ENCODE measurements around the gene GLDC. TPM values are rescaled to one million over a fixed set of nuclear protein-coding genes. Genes with fewer than 3 reads are reported as not detected.

The GLDC gene
- total and polyA plus RNA-seq, 8 donors: 0.41 to 8.1 (median 3.3) TPM

DNA sequence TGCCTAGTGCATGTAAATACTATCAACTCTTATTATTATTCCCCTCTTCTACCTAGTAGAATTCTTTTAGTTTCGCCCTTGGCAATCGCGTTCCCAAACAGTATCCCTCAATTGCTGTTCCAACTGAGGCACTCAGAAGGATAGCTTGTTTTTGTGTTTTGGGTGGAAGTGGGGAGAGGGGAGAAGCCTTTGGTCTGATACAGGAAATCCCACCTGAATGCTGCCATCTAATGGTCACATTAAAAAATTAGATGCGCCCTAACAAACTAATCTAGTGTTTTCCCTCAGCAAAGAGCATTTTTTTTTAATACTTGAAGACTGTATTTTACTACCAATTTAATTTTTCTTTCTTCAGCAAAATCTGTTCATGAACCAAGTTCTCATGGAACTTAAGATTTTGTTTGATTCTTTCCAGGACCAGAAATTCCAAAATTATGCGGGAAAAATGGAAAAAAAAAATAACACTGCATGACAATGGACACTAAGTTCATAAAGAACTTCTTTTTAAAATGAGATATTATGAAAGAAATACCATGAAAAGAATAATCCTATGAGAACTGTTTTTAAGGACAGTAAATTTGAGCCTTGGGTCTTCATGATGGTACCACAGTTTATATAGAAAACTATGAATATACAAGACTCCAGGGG, 22.2 kb upstream of the GLDC start:
- intact Hi-C loops (cut with DNase I): loop anchor here in 1 of 2 donors (10.0 kb wide), 1 partner anchor 83 kb away; no protein-coding TSS in a partner anchor
- no peak overlapping the region for H3K27ac ChIP-seq
- H3K36me3 ChIP-seq: no peaks in the 10 kb centered on the region
- no peaks in the 10 kb centered on the region for H3K9me3 ChIP-seq
- DNase-seq (peak in 1 of 4 donors; percentile 33), ATAC-seq (peak; percentile 35)
- H3K27me3 ChIP-seq: no peaks in the 10 kb centered on the region
- H3K4me3 ChIP-seq: no peak overlapping the region
- TF ChIP-seq, protein P1, sequence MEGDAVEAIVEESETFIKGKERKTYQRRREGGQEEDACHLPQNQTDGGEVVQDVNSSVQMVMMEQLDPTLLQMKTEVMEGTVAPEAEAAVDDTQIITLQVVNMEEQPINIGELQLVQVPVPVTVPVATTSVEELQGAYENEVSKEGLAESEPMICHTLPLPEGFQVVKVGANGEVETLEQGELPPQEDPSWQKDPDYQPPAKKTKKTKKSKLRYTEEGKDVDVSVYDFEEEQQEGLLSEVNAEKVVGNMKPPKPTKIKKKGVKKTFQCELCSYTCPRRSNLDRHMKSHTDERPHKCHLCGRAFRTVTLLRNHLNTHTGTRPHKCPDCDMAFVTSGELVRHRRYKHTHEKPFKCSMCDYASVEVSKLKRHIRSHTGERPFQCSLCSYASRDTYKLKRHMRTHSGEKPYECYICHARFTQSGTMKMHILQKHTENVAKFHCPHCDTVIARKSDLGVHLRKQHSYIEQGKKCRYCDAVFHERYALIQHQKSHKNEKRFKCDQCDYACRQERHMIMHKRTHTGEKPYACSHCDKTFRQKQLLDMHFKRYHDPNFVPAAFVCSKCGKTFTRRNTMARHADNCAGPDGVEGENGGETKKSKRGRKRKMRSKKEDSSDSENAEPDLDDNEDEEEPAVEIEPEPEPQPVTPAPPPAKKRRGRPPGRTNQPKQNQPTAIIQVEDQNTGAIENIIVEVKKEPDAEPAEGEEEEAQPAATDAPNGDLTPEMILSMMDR (IDR thresholded peaks at IDR 0.05): peak; percentile 20 to 40
- no peaks in the 10 kb centered on the region for H3K4me1 ChIP-seq

DNA sequence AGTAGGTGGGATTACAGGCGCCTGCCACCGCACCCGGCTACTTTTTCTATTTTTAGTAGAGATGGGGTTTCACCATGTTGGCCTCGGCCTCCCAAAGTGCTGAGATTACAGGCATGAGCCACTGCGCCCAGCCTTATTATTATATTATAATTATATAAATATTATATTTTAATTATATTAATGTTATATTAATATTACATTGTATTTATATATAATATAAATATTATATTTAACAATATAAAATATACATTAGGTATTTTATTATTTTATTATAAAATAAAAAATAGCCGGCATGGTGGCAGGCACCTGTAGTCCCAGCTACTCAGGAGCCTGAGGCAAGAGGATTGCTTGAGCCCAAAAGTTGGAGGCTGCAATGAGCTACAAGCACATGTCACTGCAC, 21.6 kb upstream of the GLDC start:
- Histone ChIP-seq H3K27ac (no peak overlapping the region), H3K9me3 (no peaks in the 10 kb centered on the region), H3K4me3 (no peak overlapping the region), H3K36me3 (no peaks in the 10 kb centered on the region), H3K4me1 (no peaks in the 10 kb centered on the region), H3K27me3 (no peaks in the 10 kb centered on the region)
- TF ChIP-seq, protein P1 (IDR thresholded peaks at IDR 0.05): no peak
- intact Hi-C loops (cut with DNase I): loop anchor here in 1 of 2 donors (10.0 kb wide), 1 partner anchor 82 kb away; no protein-coding TSS in a partner anchor
- ATAC-seq (no peak), DNase-seq (peak in 1 of 4 donors; percentile 21)

DNA sequence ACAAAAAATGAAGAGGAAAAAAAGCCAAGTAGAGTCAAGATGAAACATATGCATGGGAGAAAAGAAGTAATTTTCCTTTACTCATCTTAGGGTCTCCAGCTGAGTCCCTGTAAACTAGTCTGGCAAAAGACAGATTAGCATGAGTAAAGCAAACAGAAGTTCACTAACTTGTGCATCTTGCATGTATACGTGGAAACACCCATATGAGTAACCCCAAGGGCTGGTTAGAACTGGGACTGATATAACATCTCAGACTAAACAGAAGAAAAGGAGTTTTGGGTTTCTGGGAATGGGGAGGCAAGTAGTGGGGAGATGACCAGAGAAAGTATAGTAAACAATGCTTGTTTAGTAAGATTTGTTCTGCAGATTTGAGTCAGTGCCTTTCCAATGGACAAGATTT, 20.1 kb upstream of the GLDC start:
- Histone ChIP-seq H3K27ac (no peak overlapping the region), H3K4me1 (no peaks in the 10 kb centered on the region), H3K36me3 (no peaks in the 10 kb centered on the region), H3K4me3 (no peak overlapping the region), H3K27me3 (no peaks in the 10 kb centered on the region), H3K9me3 (no peaks in the 10 kb centered on the region)
- TF ChIP-seq, protein P1 (IDR thresholded peaks at IDR 0.05): no peak
- ATAC-seq (no peak), DNase-seq (no peak)
- intact Hi-C loops (cut with DNase I): loop anchor here in 1 of 2 donors (10.0 kb wide), 1 partner anchor 81 kb away; no protein-coding TSS in a partner anchor

DNA sequence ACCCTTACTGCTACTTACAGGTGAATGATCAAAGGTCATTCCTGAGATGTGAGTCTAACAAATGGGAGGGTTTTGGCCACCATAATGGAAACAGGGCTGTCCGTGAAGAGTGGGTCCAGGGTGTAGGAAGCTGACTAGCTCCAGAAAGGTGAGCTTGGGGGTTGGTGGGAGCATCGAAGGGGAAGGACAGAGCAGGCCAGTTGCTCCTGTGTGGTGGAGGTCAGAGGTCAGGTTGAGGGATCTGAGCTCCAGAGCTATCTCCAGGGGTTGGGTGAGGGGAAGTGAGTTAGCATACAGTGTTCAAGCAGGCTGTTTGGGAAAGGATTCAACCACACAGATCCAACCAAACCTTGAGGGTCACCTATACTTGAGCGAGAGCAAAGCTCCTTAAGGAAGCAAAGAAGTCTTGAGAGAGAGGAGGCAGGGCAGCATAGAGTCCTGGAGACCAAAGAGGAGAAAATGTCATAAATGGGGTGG, 18.7 kb upstream of the GLDC start:
- no peak overlapping the region for H3K27ac ChIP-seq
- H3K4me1 ChIP-seq: no peaks in the 10 kb centered on the region
- TF ChIP-seq, protein P1 (IDR thresholded peaks at IDR 0.05): no peak
- H3K4me3 ChIP-seq: no peak overlapping the region
- no peaks in the 10 kb centered on the region for H3K9me3 ChIP-seq
- intact Hi-C loops (cut with DNase I): loop anchor here in 1 of 2 donors (10.0 kb wide), 1 partner anchor 79 kb away; no protein-coding TSS in a partner anchor
- no peak for DNase-seq
- no peak for ATAC-seq
- H3K27me3 ChIP-seq: no peaks in the 10 kb centered on the region
- no peaks in the 10 kb centered on the region for H3K36me3 ChIP-seq

- Histone ChIP-seq H3K27ac (no peak overlapping the region), H3K4me3 (no peak overlapping the region), H3K36me3 (no peaks in the 10 kb centered on the region), H3K4me1 (no peaks in the 10 kb centered on the region), H3K27me3 (no peaks in the 10 kb centered on the region), H3K9me3 (no peaks in the 10 kb centered on the region)
- peak in 1 of 4 donors; percentile 11 for DNase-seq
- no peak for ATAC-seq
- intact Hi-C loops (cut with DNase I): loop anchor here in 1 of 2 donors (10.0 kb wide), 1 partner anchor 76 kb away; no protein-coding TSS in a partner anchor
- TF ChIP-seq, protein P1 (IDR thresholded peaks at IDR 0.05): no peak
Observed at GRCh38 chr9:6660512-6660911, 15.0 kb upstream of the GLDC start.

All from left lung (tissue), 10 donors.